HG03066 (cell line): Measurements from ENCODE around the gene NME9.

Source experiments
- ATAC-seq: cut with Tn5 transposase; IDR thresholded peaks from one replicate; pipeline ENCODE4 v1.9.1; 2021; ENCODE audit warnings: low read depth; ENCODE audit not compliant: unreplicated experiment

Gene NME9

DNA sequence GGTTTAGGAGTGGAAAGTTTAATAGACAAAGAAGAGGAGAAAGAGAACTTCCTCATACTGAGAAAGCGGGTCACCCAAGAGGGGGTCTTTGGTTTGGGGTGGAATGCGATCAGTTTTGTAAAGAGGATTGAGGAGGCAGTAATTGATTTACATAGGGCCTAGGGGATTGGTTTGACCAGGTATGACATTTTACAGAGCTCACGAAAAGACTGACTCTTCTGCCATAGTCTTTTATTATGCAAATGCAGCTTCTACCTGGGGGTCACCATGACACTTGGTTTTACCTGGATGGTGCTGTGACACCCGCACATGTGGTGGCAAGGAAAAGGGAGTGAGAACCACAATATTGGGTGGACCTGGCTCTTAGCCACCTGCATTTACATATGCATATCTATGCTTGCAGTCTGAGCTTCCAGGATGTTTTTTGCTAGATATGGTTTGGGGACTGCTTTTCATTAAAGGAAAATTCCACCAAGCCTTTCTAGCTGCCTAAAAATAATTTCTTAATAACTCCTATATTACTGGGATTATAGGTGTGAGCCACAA, 6.9 kb upstream of the NME9 start:
- no peak for ATAC-seq

DNA sequence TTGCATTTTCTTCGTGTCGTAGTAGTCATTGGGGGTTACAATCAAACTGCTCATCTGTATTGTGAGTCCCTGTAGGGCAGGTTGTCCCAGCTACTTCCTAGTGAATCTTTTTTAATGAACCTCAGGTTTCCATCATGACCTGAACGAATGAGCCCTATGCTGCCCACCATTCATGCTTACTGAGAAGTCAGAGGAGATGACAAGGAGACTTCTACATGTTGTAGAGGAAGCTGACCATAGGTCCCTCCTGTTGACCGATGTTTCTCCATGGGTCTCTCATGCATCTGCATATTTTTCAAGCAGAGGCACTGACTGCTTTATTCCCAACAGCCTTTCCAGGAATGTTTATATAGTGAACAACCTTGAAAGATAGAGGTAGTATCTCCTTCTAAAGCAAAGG, 5.0 kb upstream of the NME9 start:
- ATAC-seq: no peak

DNA sequence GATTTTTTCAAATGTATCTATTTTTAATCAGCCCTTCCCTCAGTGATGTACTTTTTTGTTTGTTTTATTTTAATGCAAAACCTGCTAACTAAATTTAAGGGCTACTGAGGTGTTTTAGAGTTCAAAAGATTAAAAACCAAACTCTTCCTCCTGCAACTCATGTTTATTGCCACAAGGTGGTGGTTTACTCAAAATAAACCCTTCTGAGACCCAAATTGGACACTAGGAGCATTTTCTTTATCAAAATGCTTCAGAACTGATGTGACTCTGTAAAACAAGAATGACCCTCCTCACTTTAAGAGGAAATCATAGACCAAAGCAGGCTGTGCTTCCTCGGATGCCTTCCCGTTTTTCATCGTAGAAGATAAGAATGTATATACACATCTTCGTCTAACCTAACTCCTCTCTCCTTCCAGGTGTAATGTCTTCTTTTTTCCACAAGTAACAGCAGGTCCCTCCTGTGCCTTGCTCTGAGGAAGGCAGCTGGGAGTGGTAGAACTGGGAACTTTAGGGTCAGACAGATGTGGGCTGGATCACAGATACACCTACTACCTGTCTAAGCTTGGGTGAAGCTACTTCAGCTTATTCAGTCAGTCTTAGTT, 2.9 kb upstream of the NME9 start:
- ATAC-seq: no peak

DNA sequence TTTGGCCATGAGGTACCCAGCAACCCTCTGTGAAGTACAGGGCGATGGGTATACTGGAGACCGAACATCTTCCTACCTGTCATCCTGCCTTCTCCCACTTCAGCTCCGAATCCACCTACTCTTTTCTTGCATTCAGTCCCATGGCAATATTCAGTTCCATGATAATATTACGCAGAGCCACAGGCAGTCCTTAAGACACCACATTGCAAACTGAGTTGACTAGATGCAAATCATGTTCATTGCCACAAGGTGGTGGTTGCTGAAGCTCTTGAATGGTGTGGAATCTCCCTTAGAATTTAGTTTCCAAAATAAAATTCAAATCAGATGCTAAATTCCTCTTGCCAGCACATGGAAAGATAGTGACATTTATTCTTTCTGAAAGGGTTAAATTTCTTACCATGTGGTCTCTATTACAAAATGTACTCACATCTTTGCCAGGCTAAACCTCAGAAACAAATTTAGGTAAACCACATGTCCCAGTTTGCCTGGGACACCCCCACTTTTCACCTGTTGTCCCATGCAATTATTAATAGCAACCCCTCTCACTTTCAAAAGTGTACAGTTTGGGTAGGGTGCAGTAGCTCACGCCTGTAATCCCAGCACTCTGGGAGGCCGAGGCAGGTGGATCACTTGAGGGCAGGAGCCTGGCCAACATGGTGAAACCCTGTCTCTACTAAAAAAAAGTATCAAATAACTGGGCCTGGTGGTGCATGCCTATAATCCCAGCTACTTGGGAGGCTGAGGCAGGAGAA, 1.7 kb upstream of the NME9 start:
- ATAC-seq: no peak

DNA sequence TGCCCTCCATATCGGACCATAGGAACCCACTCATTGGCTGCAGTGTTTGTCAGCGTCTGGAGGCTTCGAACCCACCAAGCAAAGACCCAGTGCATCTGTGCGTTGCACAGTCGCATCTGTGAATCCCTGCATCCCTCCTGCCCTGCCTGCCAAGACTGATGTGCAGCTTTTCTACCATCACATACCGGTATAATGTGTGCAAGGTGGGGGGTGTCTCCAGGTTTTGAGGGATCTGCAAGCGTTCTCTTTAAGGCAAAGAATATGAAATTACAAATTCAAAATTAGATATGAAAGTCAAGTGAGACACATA, 288 bp upstream of the NME9 start:
- ATAC-seq: no peak

DNA sequence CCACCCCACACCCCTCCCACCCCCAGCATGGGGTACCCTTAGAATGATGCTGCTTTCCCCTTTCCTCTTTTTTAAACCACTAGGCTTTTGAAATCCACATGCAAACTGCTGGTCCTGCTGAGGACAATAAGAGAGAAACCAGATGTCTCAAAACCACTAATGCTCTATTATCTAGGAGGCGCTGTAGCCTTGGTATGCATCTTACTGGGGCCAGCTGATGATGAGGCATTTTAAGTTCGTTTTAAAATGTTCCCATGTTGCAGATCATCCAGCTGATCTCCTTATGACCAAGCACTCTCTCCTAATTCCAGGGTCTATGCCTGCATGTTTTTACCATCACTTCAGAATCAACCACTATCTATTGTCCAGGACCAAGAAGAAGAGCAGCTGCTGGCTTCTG, 1.3 kb downstream of the NME9 start:
- no peak for ATAC-seq

DNA sequence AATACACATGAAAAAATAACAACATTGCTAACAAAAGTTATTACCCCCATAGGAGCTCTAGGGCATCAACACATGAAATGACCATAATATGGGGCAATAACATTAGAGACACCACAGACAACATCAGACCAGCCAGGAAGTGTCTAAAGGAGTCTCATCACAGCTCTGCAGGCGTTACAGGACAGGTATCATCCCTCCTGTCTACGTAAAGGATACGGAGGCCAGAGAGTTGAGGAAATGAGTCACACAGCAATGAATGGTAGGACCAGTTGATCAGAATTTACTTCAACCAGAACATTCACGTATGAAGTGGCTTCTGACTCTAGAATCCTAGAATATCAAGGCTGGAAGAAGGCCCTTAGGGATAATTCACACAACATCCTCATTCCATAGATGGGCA, 1.8 kb downstream of the NME9 start:
- no peak for ATAC-seq

DNA sequence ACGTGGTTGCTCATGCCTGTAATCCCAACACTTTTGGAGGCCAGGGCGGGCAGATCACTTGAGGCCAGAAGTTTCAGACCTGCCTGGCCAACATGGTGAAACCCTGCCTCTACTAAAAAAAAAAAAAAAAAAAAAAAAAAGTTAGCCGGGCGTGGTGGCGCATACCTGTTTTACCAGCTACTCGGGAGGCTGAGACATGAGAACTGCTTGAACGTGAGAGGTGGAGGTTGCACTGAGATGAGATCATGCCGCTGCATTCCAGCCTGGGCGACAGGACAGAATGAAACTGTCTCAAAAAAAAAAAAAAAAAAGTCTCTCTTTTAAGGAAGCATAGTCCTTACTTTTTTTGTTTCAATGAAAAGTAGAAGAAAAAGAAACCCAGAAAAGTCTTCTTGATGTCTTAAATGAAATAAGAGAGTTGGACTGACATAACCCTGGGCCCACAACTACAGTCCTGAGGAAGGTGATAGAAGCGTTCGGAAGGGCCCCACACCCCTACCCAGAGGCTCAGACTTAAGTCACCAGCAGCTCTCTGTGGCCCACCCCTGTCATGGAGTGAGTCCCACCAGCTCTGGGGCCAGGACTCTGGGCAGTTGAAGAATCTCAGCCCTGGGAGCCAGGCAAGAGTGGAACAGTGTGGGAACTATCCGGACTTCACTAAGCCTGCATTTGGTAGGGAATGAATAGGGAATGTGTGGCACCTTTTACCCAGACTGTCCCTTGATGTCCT, 2.6 kb downstream of the NME9 start:
- ATAC-seq: no peak

DNA sequence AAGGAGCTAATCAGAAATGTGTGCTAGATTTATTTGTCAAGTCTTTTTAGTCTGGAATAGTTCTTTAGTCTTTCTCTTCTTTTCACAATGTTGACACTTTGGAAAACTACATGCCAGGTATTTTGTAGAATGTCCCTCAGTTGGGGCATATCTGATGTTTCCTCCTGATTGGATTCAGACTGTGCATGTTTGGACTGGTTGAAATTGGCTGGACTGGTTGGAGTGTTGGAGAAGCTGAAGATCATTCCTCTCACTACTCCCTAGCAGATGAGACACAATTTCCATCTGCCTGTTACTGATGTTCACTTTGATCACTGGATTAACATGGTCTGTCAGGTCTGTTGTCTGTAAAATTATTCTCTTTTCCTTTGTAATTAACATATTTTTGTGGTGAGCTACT, 3.7 kb downstream of the NME9 start:
- no peak for ATAC-seq

DNA sequence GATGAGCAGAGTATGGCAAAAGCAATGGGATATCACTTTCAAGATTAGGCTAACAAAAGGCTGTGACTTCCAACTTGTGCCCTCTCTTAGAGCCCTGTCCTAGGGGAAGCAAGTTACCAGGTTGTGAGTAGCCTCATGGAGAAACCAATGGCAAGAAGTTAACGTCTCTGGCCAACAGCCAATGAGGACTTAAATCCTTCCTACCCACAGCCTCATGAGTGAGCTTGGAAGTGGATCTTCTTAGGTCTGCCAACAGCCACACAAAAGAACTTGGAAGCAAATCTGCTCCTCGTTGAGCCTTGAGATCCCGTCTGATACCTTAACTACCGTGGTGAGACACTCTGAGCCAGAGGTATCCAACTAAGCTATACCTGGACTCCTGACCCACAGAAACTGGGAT, 5.7 kb downstream of the NME9 start:
- ATAC-seq: no peak

DNA sequence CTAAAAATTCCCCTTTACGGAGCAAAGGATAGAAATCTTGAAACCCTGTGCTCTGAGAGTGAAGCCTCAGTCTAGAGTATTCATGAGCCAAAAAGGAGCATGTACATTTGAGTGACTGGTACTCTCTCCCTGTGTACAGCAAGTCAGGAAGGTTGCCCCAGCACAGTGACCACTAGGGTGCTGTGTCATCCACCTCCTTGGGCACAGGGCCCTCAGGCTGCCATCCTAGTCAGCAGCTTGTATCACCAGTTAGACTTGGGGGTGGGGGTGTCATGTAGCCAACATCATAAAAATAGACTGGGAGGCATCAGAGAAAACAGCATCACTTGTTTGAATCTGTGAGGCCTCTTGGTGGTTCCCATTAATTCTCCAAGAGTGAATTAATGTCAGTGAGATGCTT, 12.0 kb downstream of the NME9 start:
- ATAC-seq: no peak

DNA sequence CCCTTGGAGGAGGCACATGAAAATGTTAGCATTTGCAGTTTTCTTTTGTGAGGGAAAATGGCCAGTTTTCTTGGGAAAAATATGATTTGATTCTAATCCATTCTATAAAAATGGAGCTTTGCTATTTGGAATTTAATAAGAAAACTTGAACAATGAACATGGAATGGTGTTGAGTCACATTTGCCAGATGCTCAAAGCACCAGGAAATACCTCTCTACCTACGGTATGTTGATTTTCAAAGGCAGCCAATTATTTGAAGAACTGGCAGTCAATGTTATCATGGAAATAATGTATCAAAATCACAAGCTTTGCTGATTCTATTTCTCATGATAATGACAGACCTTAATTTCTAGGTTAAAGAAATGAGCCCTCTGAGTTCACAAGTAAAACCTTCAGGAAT, 14.9 kb downstream of the NME9 start:
- ATAC-seq: no peak

DNA sequence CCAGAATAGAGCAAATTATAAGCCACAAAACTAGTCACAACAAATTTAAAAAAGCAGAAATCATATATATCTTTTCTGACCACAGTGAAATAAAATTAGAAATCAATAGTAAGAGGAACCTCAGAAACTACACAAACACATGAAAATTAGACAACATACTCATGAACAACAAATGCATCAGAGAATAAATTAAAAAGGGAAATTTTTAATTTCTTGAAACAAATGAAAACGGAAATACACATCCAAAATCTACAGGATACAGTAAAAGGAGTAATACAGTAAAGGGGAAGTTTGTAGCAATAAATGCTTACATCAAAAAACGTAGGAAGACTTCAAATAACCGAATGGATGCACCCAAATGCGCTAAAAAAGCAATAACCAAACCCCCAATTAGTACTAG, 19.2 kb downstream of the NME9 start:
- no peak for ATAC-seq

DNA sequence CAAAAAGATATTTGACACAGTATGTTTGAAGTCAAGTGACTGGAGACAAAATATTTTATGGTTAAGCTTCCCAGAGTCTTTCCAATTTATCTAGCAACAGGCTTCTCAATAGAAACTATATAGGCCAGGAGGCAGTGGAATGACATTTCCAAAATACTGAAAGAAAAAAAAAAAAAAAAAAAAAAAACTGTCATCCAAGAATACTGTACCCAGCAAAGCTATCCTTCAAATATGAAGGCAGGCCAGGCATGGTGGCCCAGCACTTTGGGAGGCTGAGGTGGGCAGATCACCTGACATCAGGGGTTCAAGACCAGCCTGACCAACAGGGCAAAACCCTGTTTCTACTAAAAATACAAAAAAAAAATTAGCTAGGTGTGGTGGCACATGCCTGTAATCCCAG, 20.9 kb downstream of the NME9 start:
- ATAC-seq: no peak

DNA sequence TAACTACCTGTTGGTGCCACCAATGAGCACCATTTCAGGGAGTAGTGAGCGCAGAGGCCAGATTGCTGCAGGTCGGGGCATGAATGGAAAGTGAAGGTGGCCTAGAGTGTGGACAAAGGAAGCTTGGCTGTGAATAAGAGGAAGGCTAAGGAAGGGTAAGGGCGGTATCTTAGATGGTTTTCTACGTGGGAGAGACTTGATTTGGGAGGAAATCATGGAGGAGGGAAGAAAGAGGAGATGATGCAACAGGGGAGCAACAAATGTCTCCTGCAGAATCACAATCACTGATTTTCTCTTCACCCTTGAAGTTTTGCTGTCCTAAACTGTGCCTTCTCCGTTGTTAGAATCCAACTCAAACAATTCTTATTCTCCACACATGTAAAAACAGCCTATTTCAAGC, 21.8 kb downstream of the NME9 start:
- ATAC-seq: no peak

DNA sequence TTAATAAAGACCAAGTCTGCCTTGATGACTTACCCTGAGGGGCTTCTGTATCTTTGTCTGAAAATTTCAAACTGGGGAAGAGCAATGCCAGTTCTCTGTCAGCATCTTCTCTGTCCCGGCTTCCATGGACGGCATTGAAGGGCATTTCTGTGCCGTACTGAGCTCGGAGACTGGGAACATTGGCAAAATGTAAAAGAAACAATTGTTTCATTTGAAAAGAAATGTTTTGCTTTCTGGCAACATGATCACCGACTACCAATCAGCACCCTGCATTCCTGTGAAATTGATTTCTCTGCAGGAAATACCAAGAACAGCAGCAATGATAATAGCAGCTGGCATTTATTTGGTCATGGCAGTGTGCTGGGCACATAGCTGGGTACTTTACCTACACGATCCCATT, 26.2 kb downstream of the NME9 start:
- ATAC-seq: no peak

DNA sequence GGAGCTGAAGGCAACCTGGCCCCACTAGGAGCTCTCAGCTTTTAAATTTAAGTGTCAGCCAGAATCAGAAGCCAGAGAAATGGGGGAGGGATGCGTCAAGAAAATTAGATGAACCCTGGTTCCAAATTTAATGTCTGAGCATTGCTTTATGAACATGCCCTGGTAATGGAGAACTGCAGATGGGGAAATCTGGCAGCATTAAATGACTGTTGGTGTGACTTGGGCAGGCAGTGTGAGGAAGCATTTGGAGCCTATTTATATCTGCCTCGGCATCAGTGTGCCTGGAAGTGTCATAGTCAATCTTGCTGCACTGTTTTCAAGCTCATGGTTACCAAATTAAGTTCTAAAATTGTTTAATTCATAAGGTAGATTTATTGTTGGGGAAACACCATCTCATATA, 29.0 kb downstream of the NME9 start:
- ATAC-seq: no peak

DNA sequence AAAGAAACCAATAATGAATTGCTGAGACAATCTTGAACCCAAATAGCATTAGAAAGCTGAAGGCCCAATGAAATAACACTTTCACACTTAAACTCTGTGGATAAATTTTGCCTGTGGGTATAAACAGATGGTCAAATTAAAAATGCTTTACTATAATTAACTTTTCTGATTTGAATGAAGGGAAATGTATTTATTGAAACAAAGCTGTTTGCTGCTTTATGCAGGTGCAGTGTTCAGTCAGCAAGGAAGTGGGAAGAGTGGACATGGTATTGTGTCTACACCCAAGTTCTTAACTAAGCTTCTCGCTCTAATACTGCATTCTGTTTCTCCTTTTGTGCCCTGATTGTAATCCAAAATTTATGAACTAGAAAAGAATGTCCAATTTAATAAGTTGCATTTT, 31.8 kb downstream of the NME9 start:
- ATAC-seq: no peak

DNA sequence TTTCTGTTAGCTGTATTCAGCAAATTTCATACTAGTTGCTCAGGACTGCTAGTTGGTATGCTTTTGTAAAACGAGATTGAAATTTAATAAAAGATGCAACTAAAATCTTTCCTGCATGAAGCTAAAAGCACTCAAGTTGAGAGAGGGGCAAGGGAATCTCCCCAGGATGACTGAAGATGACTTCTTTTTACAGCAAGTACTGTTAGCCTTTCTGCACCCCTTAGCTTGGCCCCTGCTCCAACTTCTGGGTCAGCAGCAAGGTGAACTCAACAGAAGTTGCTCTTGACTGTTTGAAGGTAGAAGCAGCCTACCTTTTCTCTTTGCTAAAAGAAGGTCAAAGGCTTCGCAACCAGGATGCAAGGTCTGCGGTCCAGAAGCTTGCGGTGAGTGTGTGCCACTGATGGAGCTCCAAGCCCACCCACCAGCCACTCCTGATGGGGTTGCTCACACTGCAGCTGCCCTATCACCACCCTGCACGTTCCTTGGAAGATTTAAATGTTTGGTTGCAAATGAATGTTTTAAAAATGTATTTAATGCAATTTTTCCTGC, 32.5 kb downstream of the NME9 start:
- ATAC-seq: no peak

DNA sequence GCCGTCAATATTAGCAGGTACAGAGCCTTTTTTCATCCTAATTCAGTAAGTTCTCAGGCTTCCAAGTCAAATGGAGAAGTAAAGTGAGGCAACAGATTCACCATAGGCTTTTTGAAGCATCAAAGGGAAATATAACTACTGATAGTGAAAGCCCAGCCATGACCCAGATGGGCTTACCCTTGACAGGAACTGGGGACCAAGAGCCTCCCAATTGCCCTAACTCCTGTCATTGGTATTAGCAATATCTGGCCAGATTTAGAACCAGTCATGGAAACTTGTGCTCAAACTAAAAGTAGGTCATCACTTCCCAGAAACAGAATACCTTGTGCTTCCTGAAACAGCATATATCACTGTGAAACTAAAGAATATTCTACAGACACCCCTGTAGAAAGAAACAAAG, 33.0 kb downstream of the NME9 start:
- ATAC-seq: no peak

DNA sequence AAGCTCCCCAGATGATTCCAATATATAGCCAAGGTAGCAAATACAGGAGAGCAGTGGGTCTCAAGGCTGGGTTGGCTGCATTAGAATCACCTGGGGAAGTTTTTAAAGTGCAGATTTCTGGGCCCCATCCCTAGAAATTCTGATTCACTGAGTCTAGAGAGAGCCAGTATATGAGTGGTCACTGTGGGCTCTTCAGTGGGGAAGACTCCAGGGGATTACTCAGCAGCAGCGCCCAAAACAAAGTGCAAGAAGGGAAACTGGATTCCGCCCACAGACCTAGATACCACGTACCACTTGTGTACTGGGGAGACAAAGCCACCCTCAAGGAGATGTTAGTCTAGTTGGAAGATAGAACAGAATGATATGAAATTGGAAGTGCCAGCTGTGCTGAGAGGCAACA, 40.0 kb downstream of the NME9 start:
- ATAC-seq: no peak

DNA sequence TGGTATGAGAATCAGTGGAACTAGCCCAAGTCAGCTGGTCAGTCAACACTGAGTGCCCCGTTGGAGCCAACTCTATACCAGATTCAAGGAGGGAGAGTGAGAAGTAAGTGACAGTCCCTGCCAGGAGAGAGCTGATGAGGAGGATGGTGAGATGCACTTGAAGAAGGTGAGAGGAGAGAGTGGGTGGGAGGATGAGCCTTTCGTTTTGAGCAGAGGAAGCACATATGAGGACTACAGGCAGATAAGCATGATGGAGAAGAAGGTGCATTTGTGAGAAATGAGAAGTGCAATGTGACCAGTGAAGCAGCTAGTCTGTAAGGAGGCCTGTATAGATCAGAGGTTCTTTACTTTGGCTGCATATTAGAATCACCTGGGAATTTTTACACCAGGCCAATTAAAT, 40.4 kb downstream of the NME9 start:
- ATAC-seq: no peak
